B cell (primary cell): ENCODE results near the gene GDPD4.

ENCODE experiments used
- CTCF ChIP-seq: fragments of 200-600 bp; IDR thresholded peaks from one replicate; pipeline ENCODE4 v1.8.0; 2022; ENCODE audit warnings: antibody characterized with exemption, mild to moderate bottlenecking
- EZH2 ChIP-seq: IDR thresholded peaks from 2 replicates; pipeline ENCODE4 v1.6.1; 2012; ENCODE audit warnings: borderline replicate concordance, low read depth, mild to moderate bottlenecking, moderate library complexity, low read length; ENCODE audit not compliant: insufficient read depth, poor library complexity, severe bottlenecking

GRCh38 chr11:77174559-77174958 lies 126.9 kb downstream of the GDPD4 start:
- TF ChIP-seq CTCF (no peak), EZH2 (no peak)
